ENCODE measurements around the gene CD63.

CD63 gene

GRCh38 chr12:55715833-55716581 is 12.8 kb downstream of the CD63 start, which contains the start of gene BLOC1S1 (continued):
- TF ChIP-seq, protein P1, sequence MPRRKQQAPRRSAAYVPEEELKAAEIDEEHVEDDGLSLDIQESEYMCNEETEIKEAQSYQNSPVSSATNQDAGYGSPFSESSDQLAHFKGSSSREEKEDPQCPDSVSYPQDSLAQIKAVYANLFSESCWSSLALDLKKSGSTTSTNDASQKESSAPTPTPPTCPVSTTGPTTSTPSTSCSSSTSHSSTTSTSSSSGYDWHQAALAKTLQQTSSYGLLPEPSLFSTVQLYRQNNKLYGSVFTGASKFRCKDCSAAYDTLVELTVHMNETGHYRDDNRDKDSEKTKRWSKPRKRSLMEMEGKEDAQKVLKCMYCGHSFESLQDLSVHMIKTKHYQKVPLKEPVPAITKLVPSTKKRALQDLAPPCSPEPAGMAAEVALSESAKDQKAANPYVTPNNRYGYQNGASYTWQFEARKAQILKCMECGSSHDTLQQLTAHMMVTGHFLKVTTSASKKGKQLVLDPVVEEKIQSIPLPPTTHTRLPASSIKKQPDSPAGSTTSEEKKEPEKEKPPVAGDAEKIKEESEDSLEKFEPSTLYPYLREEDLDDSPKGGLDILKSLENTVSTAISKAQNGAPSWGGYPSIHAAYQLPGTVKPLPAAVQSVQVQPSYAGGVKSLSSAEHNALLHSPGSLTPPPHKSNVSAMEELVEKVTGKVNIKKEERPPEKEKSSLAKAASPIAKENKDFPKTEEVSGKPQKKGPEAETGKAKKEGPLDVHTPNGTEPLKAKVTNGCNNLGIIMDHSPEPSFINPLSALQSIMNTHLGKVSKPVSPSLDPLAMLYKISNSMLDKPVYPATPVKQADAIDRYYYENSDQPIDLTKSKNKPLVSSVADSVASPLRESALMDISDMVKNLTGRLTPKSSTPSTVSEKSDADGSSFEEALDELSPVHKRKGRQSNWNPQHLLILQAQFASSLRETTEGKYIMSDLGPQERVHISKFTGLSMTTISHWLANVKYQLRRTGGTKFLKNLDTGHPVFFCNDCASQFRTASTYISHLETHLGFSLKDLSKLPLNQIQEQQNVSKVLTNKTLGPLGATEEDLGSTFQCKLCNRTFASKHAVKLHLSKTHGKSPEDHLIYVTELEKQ (tag by site-specific recombination; IDR thresholded peaks at IDR 0.05; ENCODE audit: borderline replicate concordance) = peak; percentile 34; the same call in 1 of the 2 replicates
- no peak for TF ChIP-seq ZNF830 (tag by site-specific recombination; IDR thresholded peaks at IDR 0.05; ENCODE audit: low read depth)
- peak; percentile 85 for TF ChIP-seq ZNF629 (tag by site-specific recombination; IDR thresholded peaks at IDR 0.05)
- TF ChIP-seq ZNF157 (tag by site-specific recombination; IDR thresholded peaks at IDR 0.05) = peak; percentile 11; the same call in 1 of the 2 replicates
- peak; percentile 94 for TF ChIP-seq ZFP37 (tag by site-specific recombination; IDR thresholded peaks at IDR 0.05)
- TF ChIP-seq ZNF214 (tag by site-specific recombination; IDR thresholded peaks at IDR 0.05; ENCODE audit: borderline replicate concordance) = no peak
- peak; percentile 67 for TF ChIP-seq ZBTB8A (tag by site-specific recombination; IDR thresholded peaks at IDR 0.05)
- TF ChIP-seq SCRT1 (tag by site-specific recombination; IDR thresholded peaks at IDR 0.05; ENCODE audit: borderline replicate concordance) = no peak
- TF ChIP-seq, protein P2, sequence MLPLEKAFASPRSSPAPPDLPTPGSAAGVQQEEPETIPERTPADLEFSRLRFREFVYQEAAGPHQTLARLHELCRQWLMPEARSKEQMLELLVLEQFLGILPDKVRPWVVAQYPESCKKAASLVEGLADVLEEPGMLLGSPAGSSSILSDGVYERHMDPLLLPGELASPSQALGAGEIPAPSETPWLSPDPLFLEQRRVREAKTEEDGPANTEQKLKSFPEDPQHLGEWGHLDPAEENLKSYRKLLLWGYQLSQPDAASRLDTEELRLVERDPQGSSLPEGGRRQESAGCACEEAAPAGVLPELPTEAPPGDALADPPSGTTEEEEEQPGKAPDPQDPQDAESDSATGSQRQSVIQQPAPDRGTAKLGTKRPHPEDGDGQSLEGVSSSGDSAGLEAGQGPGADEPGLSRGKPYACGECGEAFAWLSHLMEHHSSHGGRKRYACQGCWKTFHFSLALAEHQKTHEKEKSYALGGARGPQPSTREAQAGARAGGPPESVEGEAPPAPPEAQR (tag by site-specific recombination; IDR thresholded peaks at IDR 0.05) = no peak
- TF ChIP-seq ZNF24 (tag by site-specific recombination; IDR thresholded peaks at IDR 0.05) = peak; percentile 99
- TF ChIP-seq ZNF19 (tag by site-specific recombination; IDR thresholded peaks at IDR 0.05; ENCODE audit: low read depth) = no peak
- peak; percentile 80 for TF ChIP-seq ZNF10 (tag by site-specific recombination; IDR thresholded peaks at IDR 0.05)
- TF ChIP-seq MYNN (tag by site-specific recombination; IDR thresholded peaks at IDR 0.05; ENCODE audit: borderline replicate concordance) = peak; percentile 45; the same call in 1 of the 2 replicates
- no peak for TF ChIP-seq ZNF571 (tag by site-specific recombination; IDR thresholded peaks at IDR 0.05)
- 0 out of 2 replicates have a peak, but pooled peaks have one; percentile 10 for TF ChIP-seq ZNF26 (tag by site-specific recombination; IDR thresholded peaks at IDR 0.05)
- peak; percentile 80 for TF ChIP-seq GLIS1 (tag by site-specific recombination; IDR thresholded peaks at IDR 0.05)
- TF ChIP-seq, protein P3, sequence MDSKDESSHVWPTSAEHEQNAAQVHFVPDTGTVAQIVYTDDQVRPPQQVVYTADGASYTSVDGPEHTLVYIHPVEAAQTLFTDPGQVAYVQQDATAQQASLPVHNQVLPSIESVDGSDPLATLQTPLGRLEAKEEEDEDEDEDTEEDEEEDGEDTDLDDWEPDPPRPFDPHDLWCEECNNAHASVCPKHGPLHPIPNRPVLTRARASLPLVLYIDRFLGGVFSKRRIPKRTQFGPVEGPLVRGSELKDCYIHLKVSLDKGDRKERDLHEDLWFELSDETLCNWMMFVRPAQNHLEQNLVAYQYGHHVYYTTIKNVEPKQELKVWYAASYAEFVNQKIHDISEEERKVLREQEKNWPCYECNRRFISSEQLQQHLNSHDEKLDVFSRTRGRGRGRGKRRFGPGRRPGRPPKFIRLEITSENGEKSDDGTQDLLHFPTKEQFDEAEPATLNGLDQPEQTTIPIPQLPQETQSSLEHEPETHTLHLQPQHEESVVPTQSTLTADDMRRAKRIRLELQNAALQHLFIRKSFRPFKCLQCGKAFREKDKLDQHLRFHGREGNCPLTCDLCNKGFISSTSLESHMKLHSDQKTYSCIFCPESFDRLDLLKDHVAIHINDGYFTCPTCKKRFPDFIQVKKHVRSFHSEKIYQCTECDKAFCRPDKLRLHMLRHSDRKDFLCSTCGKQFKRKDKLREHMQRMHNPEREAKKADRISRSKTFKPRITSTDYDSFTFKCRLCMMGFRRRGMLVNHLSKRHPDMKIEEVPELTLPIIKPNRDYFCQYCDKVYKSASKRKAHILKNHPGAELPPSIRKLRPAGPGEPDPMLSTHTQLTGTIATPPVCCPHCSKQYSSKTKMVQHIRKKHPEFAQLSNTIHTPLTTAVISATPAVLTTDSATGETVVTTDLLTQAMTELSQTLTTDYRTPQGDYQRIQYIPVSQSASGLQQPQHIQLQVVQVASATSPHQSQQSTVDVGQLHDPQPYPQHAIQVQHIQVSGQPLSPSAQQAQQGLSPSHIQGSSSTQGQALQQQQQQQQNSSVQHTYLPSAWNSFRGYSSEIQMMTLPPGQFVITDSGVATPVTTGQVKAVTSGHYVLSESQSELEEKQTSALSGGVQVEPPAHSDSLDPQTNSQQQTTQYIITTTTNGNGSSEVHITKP (tag by site-specific recombination; IDR thresholded peaks at IDR 0.05) = no peak
- peak; percentile 100 for TF ChIP-seq KLF16 (tag by site-specific recombination; IDR thresholded peaks at IDR 0.05)
- TF ChIP-seq, protein P4, sequence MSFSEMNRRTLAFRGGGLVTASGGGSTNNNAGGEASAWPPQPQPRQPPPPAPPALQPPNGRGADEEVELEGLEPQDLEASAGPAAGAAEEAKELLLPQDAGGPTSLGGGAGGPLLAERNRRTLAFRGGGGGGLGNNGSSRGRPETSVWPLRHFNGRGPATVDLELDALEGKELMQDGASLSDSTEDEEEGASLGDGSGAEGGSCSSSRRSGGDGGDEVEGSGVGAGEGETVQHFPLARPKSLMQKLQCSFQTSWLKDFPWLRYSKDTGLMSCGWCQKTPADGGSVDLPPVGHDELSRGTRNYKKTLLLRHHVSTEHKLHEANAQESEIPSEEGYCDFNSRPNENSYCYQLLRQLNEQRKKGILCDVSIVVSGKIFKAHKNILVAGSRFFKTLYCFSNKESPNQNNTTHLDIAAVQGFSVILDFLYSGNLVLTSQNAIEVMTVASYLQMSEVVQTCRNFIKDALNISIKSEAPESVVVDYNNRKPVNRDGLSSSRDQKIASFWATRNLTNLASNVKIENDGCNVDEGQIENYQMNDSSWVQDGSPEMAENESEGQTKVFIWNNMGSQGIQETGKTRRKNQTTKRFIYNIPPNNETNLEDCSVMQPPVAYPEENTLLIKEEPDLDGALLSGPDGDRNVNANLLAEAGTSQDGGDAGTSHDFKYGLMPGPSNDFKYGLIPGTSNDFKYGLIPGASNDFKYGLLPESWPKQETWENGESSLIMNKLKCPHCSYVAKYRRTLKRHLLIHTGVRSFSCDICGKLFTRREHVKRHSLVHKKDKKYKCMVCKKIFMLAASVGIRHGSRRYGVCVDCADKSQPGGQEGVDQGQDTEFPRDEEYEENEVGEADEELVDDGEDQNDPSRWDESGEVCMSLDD (tag by site-specific recombination; IDR thresholded peaks at IDR 0.05) = peak; percentile 79
- TF ChIP-seq ZFP69B (tag by site-specific recombination; IDR thresholded peaks at IDR 0.05) = peak; percentile 72
- no peak for TF ChIP-seq ZNF426 (tag by site-specific recombination; IDR thresholded peaks at IDR 0.05)
- peak; percentile 82 for TF ChIP-seq ZSCAN30 (tag by site-specific recombination; IDR thresholded peaks at IDR 0.05)
- peak; percentile 99 for TF ChIP-seq PATZ1 (tag by site-specific recombination; IDR thresholded peaks at IDR 0.05)
